ENCODE results near the gene IFNLR1. TPM values are rescaled to one million over a fixed set of nuclear protein-coding genes. Genes with fewer than 3 reads are reported as not detected.

IFNLR1 gene
- total and polyA plus RNA-seq, 2 donors (not counting 3 experiments of a cell fraction or from before 2014, with no cell fraction given) = 0.01 TPM; not detected in 1

- TF ChIP-seq POLR2AphosphoS5 (IDR thresholded peaks at IDR 0.05; ENCODE audit: insufficient read depth, low read depth, low read length) (no peak), JUN (IDR thresholded peaks at IDR 0.05; ENCODE audit: borderline replicate concordance, insufficient read depth, insufficient read length, low read depth) (no peak), GATA2 (IDR thresholded peaks at IDR 0.05; ENCODE audit: insufficient read depth, insufficient read length, low read depth, low read length) (no peak), FOS (IDR thresholded peaks at IDR 0.05; ENCODE audit: borderline replicate concordance, insufficient read depth, low read length) (no peak), POLR2A (IDR thresholded peaks at IDR 0.05; ENCODE audit: low read depth, low read length) (no peak), EZH2 (IDR thresholded peaks at IDR 0.05; ENCODE audit: borderline replicate concordance, low read depth, low read length, severe bottlenecking) (no peak), CTCF (IDR thresholded peaks at IDR 0.05; ENCODE audit: extremely low read depth in 1 of 2, insufficient read depth in 1 of 2, low read depth in 1 of 2, low read length in 2 of 2) (no peak), MYC (IDR thresholded peaks at IDR 0.05; ENCODE audit: low read depth, low read length) (no peak), MAX (IDR thresholded peaks at IDR 0.05; ENCODE audit: insufficient read depth, insufficient read length) (no peak)
- no peak for FAIRE-seq
- Histone ChIP-seq H3K9ac (replicated peaks; ENCODE audit: extremely low read depth, insufficient read depth, low read length) (no peak within 1 kb of the TSS), H4K20me1 (replicated peaks; ENCODE audit: control insufficient read depth, extremely low read depth, insufficient read depth, low read length) (no peaks in the 10 kb centered on the region), H3K9me3 (replicated peaks; ENCODE audit: control insufficient read depth, insufficient read depth, low read length) (no peaks in the 10 kb centered on the region), H3K4me3 (replicated peaks in 1 of 3; ENCODE audit: insufficient read depth in 1 of 3, low read depth in 1 of 3, low read length in 3 of 3) (no peak within 1 kb of the TSS), H3K9me1 (replicated peaks; ENCODE audit: control insufficient read depth, extremely low read depth, insufficient read depth, low read length) (no peaks in the 10 kb centered on the region), H3K27ac (ENCODE audit: insufficient read depth, low read depth, low read length) (no peak within 1 kb of the TSS), H2AFZ (ENCODE audit: low read depth, low read length) (no peak within 1 kb of the TSS), H3K79me2 (ENCODE audit: control insufficient read depth, insufficient read depth, low read length) (no peaks in the 10 kb centered on the region), H3K27me3 (ENCODE audit: control insufficient read depth in 2 of 2, insufficient read depth in 2 of 2, low read length in 2 of 2) (peaks cover 0 to 2% of the 10 kb centered on the region in 2 experiments), H3K4me1 (ENCODE audit: control insufficient read depth, extremely low read depth, insufficient read depth, low read length) (no peaks in the 10 kb centered on the region), H3K36me3 (ENCODE audit: control insufficient read depth in 2 of 2, extremely low read depth in 1 of 2, insufficient read depth in 2 of 2, low read length in 2 of 2) (no peaks in the 10 kb centered on the region), H3K4me2 (ENCODE audit: insufficient read depth, low read length) (no peak within 1 kb of the TSS)
- intact Hi-C loops (cut with micrococcal nuclease) = no loop called here
- ChIA-PET POLR2A (no interaction called here), CTCF (interaction anchor here (0.5 to 1.6 kb wide), 5 partner anchors 8 to 172 kb away, joined by 3 to 5 read pairs (median 5); no protein-coding TSS in a partner anchor)
- no TSS peak for BruUV-seq (replicated peaks)
- DNase-seq (ENCODE audit: low read depth, low spot score) = no peak
- dilution Hi-C loops (cut with MboI; ENCODE audit: extremely low pct_ligation_motif_present, low sequenced_read_pairs) = no loop called here
Measured at GRCh38 chr1:24142546-24143534, 44.2 kb downstream of the IFNLR1 start, which contains the start of gene IL22RA1. TSS of gene IL22RA1 (minus strand) at chr1:24143140. CDS start at chr1:24143082, 58 bp downstream.

Measured in endothelial cell of umbilical vein (primary cell).